Testis (tissue), 2 donors: ENCODE results near the gene GUK1.

Experiments used
- CTCF ChIP-seq, 3 experiments: fragments of 450-650 bp in 2 of 3; fragments of 200-600 bp in 1 of 3; sonication (generic) in 1 of 3; IDR thresholded peaks; one replicate each; pipeline ENCODE4 v1.5.1; 2016 to 2019; ENCODE audit warnings: antibody characterized with exemption in 3 of 3, mild to moderate bottlenecking in 2 of 3, moderate library complexity in 1 of 3
- POLR2A ChIP-seq: fragments of 450-650 bp; IDR thresholded peaks from one replicate; pipeline ENCODE4 v1.6.1; 2017; ENCODE audit warnings: antibody characterized with exemption, mild to moderate bottlenecking, moderate library complexity

GRCh38 chr1:228110556-228110955 lies 29.5 kb upstream of the GUK1 start:
- no peak for TF ChIP-seq CTCF (IDR thresholded peaks at IDR 0.05)
- no peak for TF ChIP-seq POLR2A
